ENCODE data around the gene DDIT3.

Gene DDIT3

GRCh38 chr12:57526477-57527126, 6.3 kb upstream of the DDIT3 start:
- Mint-ChIP-seq H3K9me3 (no peaks in the 10 kb centered on the region), H3K4me1 (ENCODE audit: low read depth) (peaks cover 49% of the 10 kb centered on the region), H3K4me3 (no peak overlapping the region), H3K27me3 (no peaks in the 10 kb centered on the region), H3K27ac (no peak overlapping the region), H3K36me3 (ENCODE audit: low read depth) (peaks cover 85% of the 10 kb centered on the region)
- intact Hi-C loops (cut with micrococcal nuclease), result no loop called here

GRCh38 chr12:57525615-57526383, 5.5 kb upstream of the DDIT3 start:
- peak overlapping the region; percentile 49 for H3K27ac Mint-ChIP-seq

GRCh38 chr12:57524814-57525614, 4.7 kb upstream of the DDIT3 start:
- H3K27ac Mint-ChIP-seq, result peak overlapping the region; percentile 49

More at GRCh38 chr12:57525615-57526383, 5.5 kb upstream of the DDIT3 start:
- intact Hi-C loops (cut with micrococcal nuclease), result no loop called here
- H3K4me3 Mint-ChIP-seq, result no peak overlapping the region
- peaks cover 57% of the 10 kb centered on the region for H3K4me1 Mint-ChIP-seq (ENCODE audit: low read depth)
- no peaks in the 10 kb centered on the region for H3K27me3 Mint-ChIP-seq
- H3K36me3 Mint-ChIP-seq (ENCODE audit: low read depth), result peaks cover 77% of the 10 kb centered on the region
- H3K9me3 Mint-ChIP-seq, result no peaks in the 10 kb centered on the region

GRCh38 chr12:57523706-57524614, 3.6 kb upstream of the DDIT3 start:
- H3K4me1 Mint-ChIP-seq (ENCODE audit: low read depth), result peaks cover 65% of the 10 kb centered on the region
- no peaks in the 10 kb centered on the region for H3K9me3 Mint-ChIP-seq
- H3K27me3 Mint-ChIP-seq, result no peaks in the 10 kb centered on the region
- intact Hi-C loops (cut with micrococcal nuclease), result loop anchor here (1.0 kb wide), 2 partner anchors 23 to 48 kb away; partner anchors contain the start of gene DCTN2
- peak overlapping the region; percentile 98 for H3K27ac Mint-ChIP-seq
- H3K4me3 Mint-ChIP-seq, result peak overlapping the region; percentile 95
- peaks cover 73% of the 10 kb centered on the region for H3K36me3 Mint-ChIP-seq (ENCODE audit: low read depth)

More at GRCh38 chr12:57524814-57525614, 4.7 kb upstream of the DDIT3 start:
- Mint-ChIP-seq H3K4me3 (no peak overlapping the region), H3K36me3 (ENCODE audit: low read depth) (peaks cover 73% of the 10 kb centered on the region), H3K9me3 (no peaks in the 10 kb centered on the region), H3K4me1 (ENCODE audit: low read depth) (peaks cover 58% of the 10 kb centered on the region), H3K27me3 (no peaks in the 10 kb centered on the region)
- intact Hi-C loops (cut with micrococcal nuclease), result no loop called here

- H3K9me3 Mint-ChIP-seq, result no peaks in the 10 kb centered on the region
- no peaks in the 10 kb centered on the region for H3K27me3 Mint-ChIP-seq
- intact Hi-C loops (cut with micrococcal nuclease), result loop anchor here (1.0 kb wide), 2 partner anchors 24 to 47 kb away; partner anchors contain the start of gene DCTN2
- peaks cover 74% of the 10 kb centered on the region for H3K4me1 Mint-ChIP-seq (ENCODE audit: low read depth)
- H3K4me3 Mint-ChIP-seq, result peak overlapping the region; percentile 95
- peak overlapping the region; percentile 98 for H3K27ac Mint-ChIP-seq
- peaks cover 73% of the 10 kb centered on the region for H3K36me3 Mint-ChIP-seq (ENCODE audit: low read depth)
Measured at GRCh38 chr12:57522887-57523705, 2.8 kb upstream of the DDIT3 start.

GRCh38 chr12:57522011-57522886, 1.9 kb upstream of the DDIT3 start, which contains the start of gene MBD6:
Gene MBD6, plus strand, starts transcription at chr12:57522824. Its CDS starts 1,480 bp downstream, at chr12:57524304.
- Mint-ChIP-seq H3K4me3 (peak within 1 kb of the TSS; percentile 95), H3K36me3 (ENCODE audit: low read depth) (peaks cover 73% of the 10 kb centered on the region), H3K9me3 (no peaks in the 10 kb centered on the region), H3K27ac (peak within 1 kb of the TSS; percentile 98), H3K4me1 (ENCODE audit: low read depth) (peaks cover 79% of the 10 kb centered on the region), H3K27me3 (no peaks in the 10 kb centered on the region)
- intact Hi-C loops (cut with micrococcal nuclease), result no loop called here

GRCh38 chr12:57521525-57522010, 1.3 kb upstream of the DDIT3 start:
- H3K27ac Mint-ChIP-seq, result peak overlapping the region; percentile 98
- H3K4me3 Mint-ChIP-seq, result peak overlapping the region; percentile 95
- intact Hi-C loops (cut with micrococcal nuclease), result no loop called here
- H3K4me1 Mint-ChIP-seq (ENCODE audit: low read depth), result peaks cover 81% of the 10 kb centered on the region
- H3K36me3 Mint-ChIP-seq (ENCODE audit: low read depth), result peaks cover 73% of the 10 kb centered on the region
- no peaks in the 10 kb centered on the region for H3K9me3 Mint-ChIP-seq
- no peaks in the 10 kb centered on the region for H3K27me3 Mint-ChIP-seq

- H3K9me3 Mint-ChIP-seq, result no peaks in the 10 kb centered on the region
- intact Hi-C loops (cut with micrococcal nuclease), result loop anchor here (1.0 kb wide), 1 partner anchor 31 kb away; the partner anchor contains the start of gene MARS1
- peaks cover 73% of the 10 kb centered on the region for H3K36me3 Mint-ChIP-seq (ENCODE audit: low read depth)
- H3K27me3 Mint-ChIP-seq, result no peaks in the 10 kb centered on the region
- H3K4me1 Mint-ChIP-seq (ENCODE audit: low read depth), result peaks cover 65% of the 10 kb centered on the region
- peak overlapping the region; percentile 95 for H3K4me3 Mint-ChIP-seq
- peak overlapping the region; percentile 98 for H3K27ac Mint-ChIP-seq
Measured at GRCh38 chr12:57519796-57520052, 590 bp downstream of the DDIT3 start.

- intact Hi-C loops (cut with micrococcal nuclease), result no loop called here
- H3K27ac Mint-ChIP-seq, result peak overlapping the region; percentile 98
- peaks cover 73% of the 10 kb centered on the region for H3K36me3 Mint-ChIP-seq (ENCODE audit: low read depth)
- H3K9me3 Mint-ChIP-seq, result no peaks in the 10 kb centered on the region
- H3K4me3 Mint-ChIP-seq, result peak overlapping the region; percentile 95
- H3K4me1 Mint-ChIP-seq (ENCODE audit: low read depth), result peaks cover 65% of the 10 kb centered on the region
- H3K27me3 Mint-ChIP-seq, result no peaks in the 10 kb centered on the region
Measured at GRCh38 chr12:57518920-57519795, 1.2 kb downstream of the DDIT3 start.

GRCh38 chr12:57518176-57518919, 2.0 kb downstream of the DDIT3 start:
- H3K36me3 Mint-ChIP-seq (ENCODE audit: low read depth), result peaks cover 76% of the 10 kb centered on the region
- peaks cover 57% of the 10 kb centered on the region for H3K4me1 Mint-ChIP-seq (ENCODE audit: low read depth)
- H3K4me3 Mint-ChIP-seq, result peak overlapping the region; percentile 95
- H3K27me3 Mint-ChIP-seq, result no peaks in the 10 kb centered on the region
- H3K27ac Mint-ChIP-seq, result peak overlapping the region; percentile 98
- no peaks in the 10 kb centered on the region for H3K9me3 Mint-ChIP-seq
- intact Hi-C loops (cut with micrococcal nuclease), result no loop called here
